Central memory CD4-positive, alpha-beta T cell (primary cell): ENCODE measurements around the gene LRRC8B.
A peak's percentile ranks its signal among the peaks of the same experiment; 100 is the strongest.
"Not testable (repeated sequence)": the region's sequence is repeated elsewhere in the genome, so short reads cannot be mapped to it uniquely, and the experiment has no call there.

ENCODE experiments used
- DNase-seq: peaks from one replicate; pipeline ENCODE4 v3.0.0; 2022

The LRRC8B gene

DNA sequence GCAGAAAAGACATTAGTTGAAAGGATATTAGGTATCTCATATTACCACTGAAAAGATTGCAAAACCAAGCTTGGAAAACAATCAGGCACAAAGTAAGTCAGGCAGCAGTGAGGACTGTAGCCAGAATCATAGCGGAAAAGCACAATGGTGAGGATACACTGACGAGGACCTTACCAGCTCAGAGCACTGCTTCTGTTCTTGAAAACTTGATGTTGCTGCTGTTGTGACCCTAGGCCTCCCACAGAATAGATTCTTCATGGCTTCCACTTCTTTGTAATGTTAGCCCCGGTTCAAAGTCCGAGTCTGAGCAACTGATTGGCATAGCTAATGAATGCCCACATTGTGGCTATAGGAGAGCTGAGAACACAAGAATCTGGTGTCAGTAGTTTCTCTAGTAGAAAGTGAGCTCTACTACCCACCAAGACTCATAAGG is 63.1 kb downstream of the LRRC8B start:
- no peak for DNase-seq

DNA sequence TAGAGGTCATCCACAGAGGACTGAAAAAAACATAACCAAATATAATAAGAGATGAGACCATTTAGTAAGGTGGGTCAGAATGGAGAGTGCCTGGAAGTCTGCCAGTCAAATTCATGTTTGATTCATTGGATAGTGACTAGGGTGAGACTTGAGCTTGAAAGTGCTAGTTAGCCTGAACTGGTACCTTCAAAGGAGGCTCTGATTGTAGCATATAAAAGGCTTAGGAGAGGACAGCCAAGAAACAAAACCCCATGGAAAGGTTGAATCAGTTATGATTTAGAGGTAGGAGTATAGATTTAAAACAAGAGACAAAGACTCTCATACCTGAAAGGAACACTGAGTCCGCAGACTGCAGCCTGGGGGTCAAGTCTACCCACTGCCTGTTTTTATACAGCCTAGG is 63.9 kb downstream of the LRRC8B start:
- no peak for DNase-seq

DNA sequence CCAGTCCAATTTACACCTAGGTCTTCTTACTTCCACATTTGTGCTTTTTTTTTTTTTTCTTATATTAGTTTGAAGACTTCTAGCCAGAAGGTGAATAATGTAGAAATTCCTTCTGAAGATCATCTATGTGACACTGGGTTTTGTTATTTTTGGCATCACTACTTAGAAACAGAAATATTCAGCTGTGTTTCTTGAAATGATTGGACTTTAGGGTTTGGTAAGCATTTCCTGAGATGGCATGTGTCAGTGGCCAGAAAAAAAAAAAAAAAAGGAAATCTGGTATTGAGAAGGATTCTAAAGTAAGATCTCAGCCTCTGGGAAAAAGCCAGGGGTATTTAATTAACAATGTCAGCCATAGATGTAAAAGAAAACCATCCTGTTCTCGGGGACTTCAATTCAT is 64.9 kb downstream of the LRRC8B start:
- no peak for DNase-seq

DNA sequence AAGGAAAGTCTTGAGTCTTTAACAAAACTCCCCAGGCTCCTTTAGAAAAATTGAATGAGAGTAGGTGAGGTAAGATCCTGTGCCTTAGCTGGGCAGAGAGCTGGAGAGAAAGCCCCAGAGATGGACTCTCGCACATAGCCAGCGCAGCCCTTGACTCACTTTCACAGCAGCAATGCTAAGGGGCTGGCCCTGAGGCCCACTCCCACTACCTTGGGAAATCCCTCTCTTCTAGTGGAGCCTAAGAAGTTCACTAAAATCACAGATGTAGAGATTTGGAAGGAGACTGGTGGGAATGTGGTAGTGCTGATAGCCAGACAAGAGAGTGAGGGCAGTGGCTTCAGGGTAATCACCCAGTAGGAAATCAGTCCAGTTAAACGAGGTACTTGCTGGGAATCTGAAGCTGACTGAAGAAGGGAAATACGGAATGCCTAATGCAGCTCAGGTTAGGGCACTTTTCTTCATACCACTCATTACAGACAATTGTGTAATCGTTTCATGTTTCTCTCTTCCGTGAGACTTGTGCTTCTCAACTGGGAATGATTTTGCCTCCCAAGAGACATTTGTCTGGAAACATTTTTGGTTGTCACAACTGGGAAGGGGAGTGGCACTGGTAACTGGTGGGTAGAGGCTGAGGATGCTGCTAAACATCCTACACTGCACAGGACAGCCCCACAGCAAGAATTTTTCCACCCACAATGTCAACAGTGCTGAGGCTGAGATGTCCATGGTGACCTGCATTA is 65.9 kb downstream of the LRRC8B start:
- DNase-seq: no peak

DNA sequence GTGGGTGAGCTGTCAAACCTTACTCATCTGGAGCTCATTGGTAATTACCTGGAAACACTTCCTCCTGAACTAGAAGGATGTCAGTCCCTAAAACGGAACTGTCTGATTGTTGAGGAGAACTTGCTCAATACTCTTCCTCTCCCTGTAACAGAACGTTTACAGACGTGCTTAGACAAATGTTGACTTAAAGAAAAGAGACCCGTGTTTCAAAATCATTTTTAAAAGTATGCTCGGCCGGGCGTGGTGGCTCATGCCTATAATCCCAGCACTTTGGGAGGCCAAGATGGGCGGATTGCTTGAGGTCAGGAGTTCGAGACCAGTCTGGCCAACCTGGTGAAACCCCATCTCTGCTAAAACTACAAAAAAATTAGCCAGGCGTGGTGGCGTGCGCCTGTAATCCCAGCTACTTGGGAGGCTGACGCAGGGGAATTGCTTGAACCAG is 68.3 kb downstream of the LRRC8B start:
- not testable (repeated sequence) for DNase-seq

DNA sequence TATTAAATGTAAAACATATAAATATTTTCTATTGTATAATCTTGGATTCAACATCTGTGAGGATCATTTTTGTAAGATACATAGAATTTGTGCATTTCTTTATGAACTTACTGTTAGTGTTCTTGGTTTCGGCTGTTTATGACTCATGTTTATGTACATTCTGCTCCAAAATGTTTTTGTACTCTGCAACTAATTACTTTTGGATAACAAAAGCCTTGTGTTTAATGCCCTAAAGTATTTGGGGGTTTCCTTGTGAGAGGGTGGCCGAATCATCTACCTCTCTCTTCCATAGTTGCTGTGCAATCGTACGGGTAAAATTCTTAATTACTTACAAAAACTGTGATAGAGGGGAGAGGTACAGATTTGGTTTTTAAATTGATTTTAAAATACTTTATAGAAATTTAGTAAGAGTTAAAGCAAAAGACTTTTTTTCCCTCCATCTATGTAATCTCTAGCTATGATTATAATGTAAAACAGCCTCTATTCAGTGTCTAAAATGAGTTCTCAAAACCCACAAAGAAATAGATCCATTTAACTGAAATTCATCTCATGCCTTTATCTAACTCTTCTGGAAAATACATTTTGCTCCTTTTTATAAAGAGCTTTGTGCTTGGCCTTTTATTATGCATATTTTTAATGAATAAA is 69.6 kb downstream of the LRRC8B start:
- no peak for DNase-seq

DNA sequence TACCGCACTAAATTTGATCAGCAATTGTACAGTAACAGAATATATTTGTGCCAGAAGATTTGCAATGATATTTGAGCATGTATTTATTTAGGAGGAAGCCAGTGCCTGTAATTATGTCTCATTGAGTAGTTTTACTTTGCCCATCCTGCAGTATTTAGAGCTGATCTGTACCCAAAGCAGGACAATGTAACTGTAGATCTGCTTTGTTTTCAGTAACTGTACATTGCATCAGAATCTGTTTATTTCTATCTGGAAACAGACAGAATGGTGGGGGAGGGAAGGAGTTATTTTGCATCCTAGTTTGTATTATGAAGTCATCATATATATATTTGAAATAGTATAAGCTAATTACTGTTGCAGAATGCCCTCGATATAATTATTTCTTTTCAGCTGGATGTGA is 72.1 kb downstream of the LRRC8B start:
- DNase-seq: no peak

DNA sequence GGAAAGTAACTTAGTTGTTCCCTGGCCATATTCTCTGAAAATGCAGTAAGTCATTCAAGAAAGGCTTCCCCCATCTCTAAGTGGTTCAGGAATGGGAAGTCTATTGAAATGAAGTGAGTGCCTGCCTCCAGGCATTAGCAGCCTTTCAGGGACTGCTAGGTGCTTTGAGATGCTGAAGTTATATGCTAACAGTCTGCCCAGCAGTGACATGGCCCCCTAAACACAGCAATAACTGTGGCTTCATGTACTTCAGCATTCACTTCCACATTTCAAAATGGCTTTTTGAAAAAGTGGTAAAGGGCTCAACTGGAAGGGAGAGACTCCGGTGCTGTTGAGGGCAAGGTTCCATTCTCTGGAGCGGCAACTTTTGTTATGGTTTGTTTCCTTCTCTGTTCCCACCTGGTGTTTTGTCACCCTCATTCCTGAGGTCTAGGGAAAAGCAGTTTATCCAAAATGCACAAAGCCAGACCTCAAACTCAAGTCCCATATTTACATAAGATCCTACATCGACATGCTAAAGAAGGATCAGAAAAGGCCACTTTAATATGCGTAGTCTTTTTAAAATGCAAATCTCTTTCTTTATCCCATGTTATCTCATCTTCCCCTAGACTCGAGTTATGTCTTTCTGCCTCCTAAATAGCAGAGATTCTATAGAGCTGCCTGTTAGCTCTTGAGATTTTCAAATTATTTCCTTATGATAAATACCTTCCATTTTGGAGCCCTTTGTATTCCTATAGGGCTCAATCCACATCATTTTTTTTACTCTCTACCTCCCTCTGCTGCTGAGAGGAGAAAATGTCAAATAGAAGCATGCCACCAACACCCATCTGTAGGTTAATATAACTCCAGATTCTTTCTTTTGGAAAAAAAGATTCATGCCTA is 74.1 kb downstream of the LRRC8B start:
- DNase-seq: no peak

DNA sequence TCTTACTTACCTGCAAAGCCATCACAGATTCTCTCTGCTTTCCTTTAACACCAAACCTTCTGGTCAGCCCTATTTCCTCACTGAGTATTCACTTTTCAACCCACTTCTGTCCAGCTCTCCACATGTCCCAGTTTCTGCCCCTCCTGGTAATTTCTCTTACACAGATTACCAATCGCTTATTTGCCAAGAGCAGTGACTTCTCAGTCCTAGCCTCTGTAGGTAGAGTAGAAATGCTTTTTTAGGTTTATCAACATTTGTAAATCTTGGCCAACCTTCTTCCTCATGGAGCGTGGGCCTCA is 74.7 kb downstream of the LRRC8B start:
- DNase-seq: no peak

DNA sequence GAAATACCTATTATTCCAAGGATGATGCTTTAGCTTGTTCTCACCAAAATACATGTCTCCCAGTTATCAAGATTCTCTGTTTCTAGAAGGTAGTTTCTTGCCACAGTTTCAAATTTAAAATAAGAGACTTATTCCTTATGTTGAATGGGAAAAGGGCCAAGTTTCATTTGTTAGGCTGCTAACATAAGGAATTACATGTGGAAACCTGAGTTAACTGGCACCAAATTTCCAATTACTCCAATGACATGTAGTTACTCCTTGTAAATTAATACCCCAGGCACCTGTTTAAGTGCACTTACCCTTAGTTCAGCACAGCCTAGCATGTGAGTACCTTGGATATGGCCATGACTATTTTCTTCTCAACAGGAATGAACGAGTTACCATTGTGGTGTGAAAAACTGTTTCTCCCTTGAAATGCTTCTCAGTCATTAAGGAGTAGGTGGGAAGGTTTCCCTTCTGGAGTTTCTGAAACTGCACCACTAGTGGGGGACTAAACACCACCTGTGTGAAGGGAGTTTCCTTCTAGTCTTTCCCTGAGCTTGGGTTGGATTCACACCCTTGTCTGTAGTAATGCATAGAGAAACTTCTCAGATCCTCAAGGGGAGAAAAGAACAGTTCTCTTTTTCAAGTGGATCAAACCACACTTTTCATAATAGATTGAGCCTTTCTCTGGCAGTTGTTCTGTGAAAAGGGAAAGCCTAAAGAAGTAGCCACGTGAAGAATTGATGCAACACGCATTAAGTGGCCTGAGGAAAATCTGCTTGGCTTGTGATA is 76.0 kb downstream of the LRRC8B start:
- DNase-seq: no peak

DNA sequence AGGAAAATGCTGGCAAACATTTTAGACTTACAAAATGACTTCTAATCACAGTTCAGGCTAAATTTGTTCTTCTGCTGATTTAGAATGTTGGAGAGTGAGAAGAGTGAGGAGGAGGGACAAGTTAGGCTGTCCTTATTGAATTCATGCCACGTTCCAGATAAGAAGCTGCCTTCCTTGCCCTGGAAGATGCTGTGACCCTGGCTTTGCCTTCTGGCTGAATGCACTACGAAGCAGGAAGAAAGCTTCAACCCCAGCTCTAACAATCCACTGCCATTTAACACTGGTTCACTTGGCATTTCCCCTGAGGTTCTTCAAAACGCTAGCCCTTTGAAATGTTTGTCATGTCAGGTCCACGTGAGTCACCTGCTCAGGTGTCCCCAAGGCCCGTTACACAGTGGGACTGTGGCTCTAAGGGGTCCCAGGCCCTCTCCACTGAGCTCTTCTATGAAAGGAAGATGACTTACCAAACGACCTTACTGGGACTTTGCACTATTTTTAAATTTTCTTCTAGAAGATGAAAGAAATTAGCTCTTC is 78.3 kb downstream of the LRRC8B start:
- no peak for DNase-seq

DNA sequence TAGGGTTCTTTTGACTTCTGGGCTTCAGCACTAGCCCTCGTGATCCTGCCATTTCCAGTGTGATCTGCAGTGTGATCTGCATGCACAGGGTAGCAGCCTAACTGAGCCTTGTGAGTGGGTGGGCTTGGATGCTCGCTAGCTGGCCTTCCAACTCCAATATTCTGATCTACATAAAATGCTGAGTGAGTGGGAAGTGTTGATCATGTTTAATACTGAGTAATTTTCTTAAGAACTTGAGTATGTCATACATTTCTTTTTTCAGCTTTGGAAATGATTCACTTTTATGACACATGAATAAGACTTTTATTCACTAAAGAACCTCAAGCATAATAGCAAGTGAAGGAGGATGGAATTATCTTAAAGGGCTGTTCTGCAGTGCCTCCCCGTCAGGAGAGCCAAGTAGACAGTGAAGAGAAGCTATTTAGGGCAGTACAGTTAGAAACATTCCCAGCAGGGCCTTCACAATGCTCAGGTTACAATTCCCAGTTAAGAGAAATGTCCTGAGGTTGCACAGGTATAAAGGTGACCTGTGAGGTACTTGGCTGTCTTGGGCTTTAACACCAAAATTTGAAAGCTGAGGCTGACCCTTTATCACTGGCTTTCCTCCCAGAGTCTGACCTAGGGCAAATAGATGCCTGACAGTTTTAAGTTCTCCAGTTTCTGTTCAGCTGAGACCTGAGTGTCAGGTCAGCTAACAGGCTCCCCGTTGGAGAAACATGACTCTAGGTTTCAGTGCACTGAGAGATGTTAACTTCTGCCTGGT is 79.2 kb downstream of the LRRC8B start:
- DNase-seq: no peak

DNA sequence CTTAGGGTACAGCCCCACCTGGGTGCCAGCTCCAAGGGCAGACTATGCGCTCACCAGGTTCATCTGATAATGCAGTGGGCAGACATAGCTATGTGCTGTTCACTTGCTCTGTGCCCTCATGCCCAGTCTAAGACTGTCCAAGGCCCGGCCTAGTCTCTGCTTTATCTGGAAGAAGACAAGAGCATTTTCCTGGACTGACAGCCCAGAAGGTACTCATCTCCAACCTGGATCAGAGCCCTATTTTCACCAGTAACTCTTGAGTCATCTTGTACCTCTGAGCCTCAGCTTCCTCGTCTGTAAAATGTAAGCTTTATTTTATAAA is 79.7 kb downstream of the LRRC8B start:
- DNase-seq: no peak

DNA sequence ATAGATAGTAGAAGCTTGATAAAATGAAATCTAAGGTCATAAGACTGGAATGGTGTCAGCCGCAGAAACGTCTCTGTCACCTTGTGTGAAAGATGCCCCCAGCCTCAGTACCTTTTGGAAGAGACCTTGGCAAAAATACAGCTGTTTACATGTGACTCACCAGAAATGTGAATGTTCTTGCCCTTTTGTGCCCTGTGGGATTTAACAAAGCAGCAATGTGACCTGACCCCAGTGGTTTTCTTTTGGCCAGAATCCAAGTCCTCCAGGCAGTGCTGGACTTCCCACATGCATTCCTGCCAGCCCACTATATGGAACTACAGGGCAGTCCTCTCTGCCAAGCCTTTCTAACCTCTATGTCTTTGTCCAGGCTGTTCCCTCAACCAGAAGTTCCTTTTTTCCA is 81.1 kb downstream of the LRRC8B start:
- DNase-seq: no peak

DNA sequence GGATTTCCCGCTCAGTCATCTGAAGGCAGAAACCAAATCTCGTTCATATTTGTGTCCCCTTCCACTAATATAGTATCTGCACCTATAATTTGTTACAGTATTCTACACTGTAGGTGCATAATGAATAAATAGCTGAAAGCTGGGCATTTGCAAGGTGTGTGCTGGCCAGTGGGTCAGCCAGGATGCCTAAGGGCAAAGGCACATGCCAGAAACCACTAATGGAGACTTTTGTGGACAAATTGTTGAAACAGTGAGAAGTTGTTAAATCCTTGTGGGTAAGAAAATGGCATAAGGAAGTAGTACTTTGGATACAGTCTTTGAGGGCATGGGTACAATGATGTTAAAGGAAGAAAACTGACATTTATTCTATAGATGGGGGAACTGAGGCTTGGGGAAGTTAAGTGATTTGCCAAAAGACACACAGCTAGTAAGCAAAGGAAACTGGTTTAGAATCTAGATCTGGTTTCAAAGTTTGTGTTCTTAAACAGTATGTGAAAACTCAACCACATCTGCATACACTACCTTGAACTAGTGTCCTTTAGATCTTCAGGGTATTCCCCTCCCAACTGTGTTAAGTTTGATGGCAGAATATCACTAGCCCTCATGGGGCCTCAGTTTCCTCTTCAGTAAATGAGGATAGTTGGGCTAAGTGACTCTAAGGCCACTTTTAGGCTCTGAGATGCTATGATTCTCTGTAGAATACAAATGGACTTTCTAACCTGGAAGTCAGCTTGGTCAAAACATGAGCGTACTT is 81.8 kb downstream of the LRRC8B start:
- DNase-seq: peak; percentile 18

DNA sequence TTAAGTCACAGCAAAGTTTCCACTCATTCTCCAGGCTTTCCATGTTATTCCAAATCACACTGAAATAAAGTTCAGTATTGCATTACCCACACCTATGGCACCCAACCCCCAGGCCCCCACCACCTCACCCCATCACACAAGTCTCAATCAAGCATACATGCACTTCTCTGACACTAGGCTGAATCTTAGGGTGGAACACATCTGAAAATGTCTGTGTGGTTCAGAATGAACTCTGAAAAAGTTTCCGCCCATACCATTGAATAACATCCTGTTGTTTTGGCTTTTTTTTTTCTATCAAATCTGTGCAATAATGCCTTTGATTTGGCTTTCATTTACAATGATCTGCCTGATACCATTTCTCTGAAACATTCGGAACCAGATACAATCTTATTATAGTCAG is 82.5 kb downstream of the LRRC8B start:
- peak; percentile 78 for DNase-seq

DNA sequence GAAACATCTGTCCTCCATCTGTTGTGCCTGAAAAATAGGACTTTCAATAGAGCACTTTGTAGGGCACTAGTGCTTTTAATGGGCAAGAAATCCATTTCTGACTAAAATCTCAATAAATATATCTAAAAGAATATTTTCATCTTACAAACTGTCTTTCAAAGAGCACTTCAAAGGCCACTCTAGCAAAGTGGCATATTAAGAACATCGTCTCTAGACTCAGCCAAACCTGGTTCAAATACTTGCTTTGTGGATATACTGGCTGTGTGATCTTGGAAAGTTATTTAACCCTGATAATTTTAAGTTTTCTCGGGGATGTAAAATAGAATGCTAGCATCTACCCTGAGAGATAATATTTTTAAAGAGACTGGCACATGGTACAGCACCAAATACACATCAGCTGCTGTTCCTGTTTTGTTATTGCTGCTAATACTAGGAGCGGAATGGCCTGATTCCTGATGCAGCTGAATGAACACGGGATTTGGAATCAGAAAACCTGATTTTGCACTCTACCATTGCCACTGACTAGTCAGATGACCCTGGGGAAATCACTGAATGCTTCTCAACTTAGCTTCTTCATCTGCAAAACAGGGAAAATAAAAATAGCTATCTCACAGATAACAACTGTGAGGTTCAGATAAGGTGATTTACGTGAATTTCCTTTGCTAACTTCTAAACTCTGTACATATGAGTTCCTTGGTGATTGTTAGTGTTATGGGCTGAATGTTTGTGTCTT is 83.1 kb downstream of the LRRC8B start:
- no peak for DNase-seq

DNA sequence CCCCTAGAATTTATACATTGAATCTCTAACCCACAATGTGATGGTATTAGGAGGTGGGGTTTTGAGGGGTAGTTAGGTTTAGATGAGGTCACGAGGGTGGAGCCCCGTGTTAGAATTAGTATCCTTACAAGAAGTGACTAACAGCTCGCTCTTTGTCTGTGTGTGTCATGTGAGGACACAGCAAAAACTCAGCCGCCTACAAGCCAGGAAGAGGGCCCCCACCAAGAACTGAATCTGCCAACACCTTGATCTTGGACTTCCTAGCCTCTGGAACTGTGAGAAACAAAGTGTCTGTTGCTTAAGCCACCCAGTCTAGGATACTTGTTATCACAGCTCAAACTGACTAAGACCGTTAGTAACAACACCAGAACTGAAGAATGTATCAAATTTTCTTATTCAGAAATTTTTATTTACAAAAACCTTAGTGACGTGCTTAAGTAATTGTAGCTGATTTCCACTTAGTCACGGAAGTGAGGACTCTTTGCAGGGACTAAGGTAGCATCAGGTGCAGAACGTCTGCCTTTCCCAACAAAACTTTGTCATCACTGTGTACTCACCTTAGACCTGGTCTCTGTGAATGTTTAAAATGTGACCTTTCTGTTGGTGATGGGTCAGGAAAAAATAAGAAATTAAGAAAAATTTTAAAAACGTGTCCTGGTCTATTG is 83.8 kb downstream of the LRRC8B start:
- peak; percentile 85 for DNase-seq

DNA sequence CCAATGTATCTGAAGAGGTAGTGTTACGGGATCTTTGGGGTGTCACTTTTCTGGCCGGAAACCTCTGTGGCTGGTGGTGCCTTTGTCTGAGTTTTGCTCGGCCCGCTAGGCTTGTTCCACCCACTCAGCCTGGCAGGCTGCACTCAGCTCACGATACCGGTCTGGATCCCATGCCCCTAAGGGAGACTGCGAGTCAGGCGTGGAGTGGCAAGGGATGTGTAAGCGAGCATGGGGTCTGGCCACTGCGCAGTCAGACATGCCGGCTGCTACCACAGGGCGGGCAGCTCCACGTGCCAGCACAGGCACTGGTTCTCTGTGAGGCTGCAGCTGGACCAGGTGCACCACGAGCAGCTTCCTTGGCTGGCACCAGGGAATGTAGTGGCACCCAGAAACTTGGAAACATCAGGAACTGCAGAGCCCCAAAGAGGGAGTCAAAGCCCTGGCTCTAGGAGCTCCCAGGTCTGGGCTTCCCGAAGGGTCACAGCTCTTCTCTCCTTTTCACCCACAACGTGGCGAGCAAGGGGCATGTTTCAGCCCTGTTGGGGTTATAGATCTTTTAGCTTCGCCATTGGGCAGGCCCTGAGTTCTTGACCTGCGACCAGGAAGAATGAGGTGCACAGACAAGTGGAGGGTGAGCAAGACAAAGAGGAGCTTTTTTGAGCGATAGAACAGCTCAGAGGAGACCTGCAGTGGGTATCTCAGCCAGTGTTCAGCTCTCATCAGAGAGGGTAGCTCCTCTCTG is 84.5 kb downstream of the LRRC8B start:
- peak; percentile 67 for DNase-seq
